HG03060 (cell line): ENCODE results near the gene CSF3R.

ENCODE experiments used
- ATAC-seq: cut with Tn5 transposase; IDR thresholded peaks from one replicate; pipeline ENCODE4 v1.9.1; 2021; ENCODE audit warnings: low read depth, moderate number of reproducible peaks; ENCODE audit not compliant: unreplicated experiment

CSF3R gene

GRCh38 chr1:36463803-36464604 lies 18.7 kb downstream of the CSF3R start, which contains the start of gene MRPS15:
Gene MRPS15, minus strand, starts transcription at chr1:36464384. Its CDS starts 109 bp downstream, at chr1:36464275.
- ATAC-seq: peak; percentile 70

DNA sequence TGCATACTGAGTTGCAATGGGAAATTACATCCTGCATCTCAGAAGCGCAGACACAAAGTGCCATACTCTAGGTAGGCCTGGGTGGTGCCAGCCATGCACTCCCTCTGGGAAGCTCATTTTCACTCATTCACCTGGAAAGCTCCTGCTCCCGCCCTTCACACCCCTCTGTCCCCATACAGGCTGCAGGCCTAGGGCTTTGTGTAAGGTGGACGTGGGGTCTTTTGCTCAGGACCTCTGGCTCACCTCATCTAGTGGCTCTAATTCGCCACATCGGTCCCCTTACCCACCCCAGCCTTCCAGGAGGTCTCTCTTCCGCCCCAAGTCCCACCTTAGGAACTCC lies 19.3 kb downstream of the CSF3R start:
- no peak for ATAC-seq

GRCh38 chr1:36458910-36459309 lies 23.8 kb downstream of the CSF3R start:
- no peak for ATAC-seq

DNA sequence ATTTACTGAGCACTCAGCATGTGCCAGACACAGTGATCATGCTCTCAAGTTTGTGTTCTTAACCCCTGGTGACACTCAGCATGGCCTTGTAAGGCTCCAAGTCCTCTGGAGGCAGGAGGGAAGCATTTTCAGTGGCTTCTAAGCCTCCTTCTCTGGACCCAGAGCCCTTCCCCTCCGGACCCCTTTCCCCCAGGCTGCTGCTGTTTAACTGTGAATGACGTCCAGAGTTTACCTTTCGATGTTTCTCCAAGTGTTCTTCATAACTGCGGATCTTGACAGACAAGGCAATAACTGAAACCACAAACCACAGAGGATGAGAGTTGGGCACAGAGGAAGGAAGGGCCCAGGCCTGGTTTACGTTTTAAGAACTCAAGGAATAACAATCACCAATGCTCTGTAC lies 25.0 kb downstream of the CSF3R start:
- no peak for ATAC-seq

GRCh38 chr1:36456391-36456928 lies 26.3 kb downstream of the CSF3R start:
- no peak for ATAC-seq

GRCh38 chr1:36455386-36455785 lies 27.3 kb downstream of the CSF3R start:
- ATAC-seq: no peak

- no peak for ATAC-seq
These were observed 28.9 kb downstream of the CSF3R start for GRCh38 chr1:36453600-36454388.

DNA sequence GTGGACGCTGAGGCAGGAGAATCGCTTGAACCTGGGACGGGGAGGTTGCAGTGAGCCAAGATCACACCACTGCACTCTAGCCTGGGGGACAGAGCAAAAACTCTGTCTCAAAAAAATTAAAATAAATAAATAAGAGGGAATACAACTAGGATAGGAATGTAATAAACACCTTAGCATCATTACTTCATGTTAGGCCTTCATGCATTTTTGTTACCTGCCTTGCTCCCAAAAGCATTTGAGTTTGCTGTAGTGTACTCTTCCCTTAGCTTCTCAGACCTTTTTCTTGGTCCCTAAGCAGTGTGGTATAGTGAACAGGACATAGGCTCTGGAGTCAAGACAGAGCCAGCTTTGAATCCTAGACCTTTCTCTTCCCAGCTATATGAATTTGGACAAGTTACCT lies 29.7 kb downstream of the CSF3R start:
- ATAC-seq: no peak

DNA sequence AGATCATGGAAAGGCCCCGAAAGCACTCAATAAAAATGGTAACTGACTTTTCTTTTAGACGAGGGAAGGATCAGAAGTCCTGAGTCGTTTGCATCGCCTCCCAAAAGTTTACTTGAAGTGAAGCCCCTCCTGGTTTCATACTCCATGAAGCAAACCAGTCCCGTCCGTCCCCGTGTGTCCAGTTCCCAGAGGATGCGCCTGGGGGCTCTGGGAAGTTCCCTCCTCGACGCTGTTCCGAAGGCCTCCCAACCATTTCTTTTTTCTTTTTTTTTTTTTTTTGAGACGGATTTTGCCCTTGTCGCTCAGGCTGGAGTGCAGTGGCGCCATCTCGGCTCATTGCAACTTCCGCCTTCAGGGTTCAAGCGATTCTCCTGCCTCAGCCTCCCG lies 31.8 kb downstream of the CSF3R start:
- ATAC-seq: no peak

DNA sequence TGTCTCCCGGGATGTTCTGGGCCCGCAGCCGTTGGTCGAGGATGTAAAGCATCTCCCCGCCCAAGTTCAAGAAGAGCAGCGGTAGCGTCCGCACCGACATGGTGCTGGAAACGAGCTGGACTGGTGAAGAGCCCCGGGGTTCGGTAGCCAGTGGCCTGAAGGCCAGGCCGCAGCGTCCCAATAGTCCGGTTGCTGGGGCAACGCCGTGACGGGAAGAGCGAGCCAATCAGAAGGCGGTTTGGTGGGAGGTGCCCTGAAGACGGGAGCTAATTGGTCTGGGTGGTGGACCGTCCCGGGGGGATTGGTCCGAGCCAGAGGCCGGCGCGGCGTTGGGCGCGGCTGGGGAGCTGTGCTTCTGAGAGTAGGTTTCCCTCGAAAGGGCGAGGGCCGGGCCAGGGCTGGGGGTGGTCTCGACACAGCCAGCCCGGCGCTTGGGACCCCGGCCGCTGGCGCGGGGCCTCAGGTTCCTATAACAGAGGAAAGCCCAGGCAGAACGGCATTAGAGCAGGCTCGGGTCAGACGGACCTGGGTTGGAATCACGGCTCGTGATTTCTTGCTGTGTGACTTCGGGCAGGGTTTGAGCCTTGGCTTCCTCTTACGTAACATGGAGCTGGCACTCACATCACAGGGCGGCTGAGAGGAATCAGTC lies 32.3 kb downstream of the CSF3R start, which contains the start of gene OSCP1:
OSCP1 (minus strand) TSS at position 182 of the 649 bp plus-strand sequence; CDS start at position 100, 82 bp downstream.
- ATAC-seq: peak; percentile 72

GRCh38 chr1:36448530-36449056 lies 34.1 kb downstream of the CSF3R start:
- no peak for ATAC-seq

- no peak for ATAC-seq
These were observed 35.3 kb downstream of the CSF3R start for GRCh38 chr1:36447450-36447849.

- ATAC-seq: no peak
These were observed 36.0 kb downstream of the CSF3R start for GRCh38 chr1:36446746-36447145.

DNA sequence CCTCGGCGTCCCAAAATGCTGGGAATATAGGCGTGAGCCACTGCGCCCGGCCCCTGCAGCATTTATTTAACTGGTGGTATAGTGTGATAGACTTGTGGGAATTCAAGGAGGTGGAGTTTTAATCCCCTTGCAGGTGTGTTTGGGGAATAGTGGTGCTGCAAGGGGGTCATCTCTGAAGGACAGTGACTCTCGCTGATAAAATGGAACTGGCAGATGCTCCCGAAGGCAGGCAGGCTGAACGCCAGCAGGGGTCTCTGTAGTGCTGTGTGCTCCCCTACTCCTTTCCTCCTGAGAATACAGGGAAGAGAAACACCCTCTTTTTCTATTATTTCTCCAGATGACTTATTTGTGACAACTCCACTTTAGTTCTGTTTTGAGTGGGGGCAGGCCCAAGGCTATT lies 36.4 kb downstream of the CSF3R start:
- ATAC-seq: no peak

DNA sequence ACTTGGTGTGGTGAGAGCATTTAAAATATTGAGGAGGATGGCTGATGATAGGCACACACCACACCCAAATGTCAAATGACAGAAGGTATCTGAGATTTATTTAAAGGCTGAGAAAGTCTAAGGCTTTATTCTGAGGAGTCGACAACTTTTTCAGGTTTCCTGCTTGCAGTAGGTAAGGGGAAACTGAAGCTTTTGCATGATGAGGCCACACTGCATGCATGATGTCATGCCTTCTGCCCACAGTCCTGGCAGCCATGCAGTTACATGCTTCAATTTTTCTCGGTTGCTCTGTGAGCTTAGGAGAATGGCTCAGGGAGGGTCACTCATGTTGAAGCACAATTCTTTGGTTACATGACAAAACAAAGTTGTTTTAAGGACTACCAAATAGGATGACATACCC lies 39.4 kb downstream of the CSF3R start:
- no peak for ATAC-seq

DNA sequence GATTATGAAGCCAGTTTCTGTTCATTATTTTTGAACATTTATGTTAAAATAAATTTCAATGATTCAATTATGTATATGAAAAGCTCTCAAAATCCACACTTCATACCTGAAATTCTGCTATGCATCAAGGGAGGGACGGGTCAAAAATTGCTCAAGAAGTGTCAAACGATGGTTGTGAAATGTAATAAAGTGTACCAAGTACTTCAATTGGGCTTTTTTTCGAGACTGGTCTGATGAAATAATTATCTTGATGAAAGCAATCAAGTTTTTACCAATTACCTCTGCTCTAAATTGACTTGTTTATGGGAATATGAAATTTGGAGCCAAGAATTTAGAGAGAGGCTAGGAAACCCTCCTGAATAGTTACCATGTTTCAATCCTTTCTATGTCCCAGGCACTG lies 40.4 kb downstream of the CSF3R start:
- no peak for ATAC-seq

DNA sequence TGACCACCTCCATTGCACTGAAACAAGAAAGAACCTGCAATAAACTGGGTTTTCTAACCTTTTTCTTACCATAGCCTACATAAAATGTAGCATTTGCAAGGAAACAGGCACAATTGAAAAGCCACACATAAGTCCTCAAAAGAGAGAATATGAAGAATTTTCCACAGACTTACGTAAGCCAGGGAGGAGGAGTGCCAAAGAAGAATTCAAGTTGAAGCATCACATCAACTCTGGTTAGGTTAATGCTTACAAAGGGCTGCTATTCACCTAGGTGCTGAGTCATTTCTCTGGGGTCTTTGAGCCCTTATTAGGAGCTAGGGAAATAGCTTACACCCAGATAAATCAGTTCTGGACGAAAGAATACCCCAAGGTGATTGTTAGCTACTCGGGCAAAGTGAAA lies 42.1 kb downstream of the CSF3R start:
- no peak for ATAC-seq

DNA sequence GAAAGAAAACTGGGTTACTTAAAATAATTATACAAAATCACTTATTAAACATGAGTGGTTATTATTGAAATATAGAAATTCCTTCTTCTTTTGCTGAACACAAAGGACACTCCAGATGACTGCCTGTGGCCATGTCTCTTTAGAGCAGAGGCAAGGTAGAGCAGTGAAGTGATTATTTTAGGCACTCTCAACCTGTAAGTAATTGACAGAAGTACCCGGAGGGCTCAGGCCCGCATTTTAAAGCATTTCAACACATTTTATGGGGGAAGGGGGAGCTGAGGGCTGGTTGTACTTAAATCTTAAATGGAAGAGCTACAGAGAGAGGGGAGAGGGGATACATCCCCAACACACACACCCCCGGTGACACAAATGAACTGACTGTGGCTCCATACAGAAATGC lies 42.7 kb downstream of the CSF3R start:
- ATAC-seq: no peak

DNA sequence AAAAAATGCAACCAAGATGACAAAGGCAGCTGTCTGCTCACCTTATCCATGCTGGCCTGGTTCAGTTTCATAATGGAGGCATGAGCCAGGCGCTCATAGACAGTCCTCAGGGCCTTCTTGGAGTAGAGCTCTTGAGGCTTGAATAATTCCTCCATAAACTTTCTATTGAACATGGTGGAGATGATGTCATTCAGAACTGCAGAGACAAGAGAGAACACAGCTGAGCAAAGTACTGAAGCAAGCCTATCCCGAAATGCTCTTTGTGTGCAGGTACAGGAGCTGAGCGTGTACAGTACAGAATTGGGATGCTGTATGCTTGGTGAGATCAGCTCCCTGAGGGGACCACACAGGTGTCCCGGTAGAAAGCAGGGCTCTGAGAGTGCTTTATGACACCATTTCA lies 44.0 kb downstream of the CSF3R start:
- no peak for ATAC-seq

DNA sequence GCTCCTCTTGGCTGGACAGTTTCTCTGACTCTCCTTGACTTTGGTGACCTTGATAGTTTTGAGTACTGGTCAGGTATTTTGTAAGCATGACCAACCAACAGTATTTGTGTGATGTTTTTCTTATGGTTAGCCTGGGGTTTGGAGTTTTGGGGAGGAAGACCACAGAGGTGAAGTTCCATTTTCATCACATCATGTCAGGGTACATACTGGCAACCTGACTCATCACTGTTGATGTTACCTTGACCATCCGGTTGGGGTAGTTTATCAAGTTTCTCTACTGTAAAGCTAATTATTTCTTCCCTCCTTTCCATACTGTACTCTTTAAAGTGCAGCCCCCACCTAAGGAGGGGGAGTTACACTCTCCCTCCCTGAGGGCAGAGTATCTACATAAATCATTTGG lies 45.9 kb downstream of the CSF3R start:
- no peak for ATAC-seq

GRCh38 chr1:36433102-36433501 lies 49.6 kb downstream of the CSF3R start:
- ATAC-seq: no peak
